Natural killer cell treated with Interleukin-12 subunit alpha and Interleukin-12 subunit beta and Interleukin-15 and Interleukin-18, amount 100 ng/mL, for 72 hours (primary cell): ENCODE data around the gene RHOT2. TPM values are rescaled to one million over a fixed set of nuclear protein-coding genes. Genes with fewer than 3 reads are reported as not detected.

Experiments used
- ATAC-seq, 2 donors: fragments of 150-1000 bp; cut with Tn5 transposase in 1 of 2; sonication (Bioruptor Pico), chemical (Tn5 transposase) in 1 of 2; 2 replicates each; pipeline ENCODE4 v1.10.0; 2021
- DNase-seq: peaks from one replicate; pipeline ENCODE4 v3.0.0; 2022; ENCODE audit warnings: low spot score
- H3K27ac Mint-ChIP-seq, 2 donors: 1 replicate in 1 of 2; 2 replicates in 1 of 2; pipeline ENCODE4 v1.8.0; 2022; ENCODE audit warnings: mixed read lengths in 2 of 2, mild to moderate bottlenecking in 1 of 2, moderate library complexity in 1 of 2
- H3K27me3 Mint-ChIP-seq, 2 donors: 1 replicate in 1 of 2; 2 replicates in 1 of 2; pipeline ENCODE4 v1.8.0; 2022; ENCODE audit warnings: mixed read lengths in 2 of 2
- H3K36me3 Mint-ChIP-seq: one replicate; pipeline ENCODE4 v1.8.0; 2022; ENCODE audit warnings: mixed read lengths
- H3K4me1 Mint-ChIP-seq, 2 donors: 1 replicate in 1 of 2; 2 replicates in 1 of 2; pipeline ENCODE4 v1.8.0; 2022; ENCODE audit warnings: low read depth in 2 of 2, mixed read lengths in 2 of 2, mild to moderate bottlenecking in 1 of 2
- H3K4me3 Mint-ChIP-seq: one replicate; pipeline ENCODE4 v1.8.0; 2022; ENCODE audit warnings: mixed read lengths
- H3K9me3 Mint-ChIP-seq: 2 replicates; pipeline ENCODE4 v1.8.0; 2022; ENCODE audit warnings: mixed read lengths
- total RNA-seq, 2 donors: library from RNA; stranded (reverse); gene quantifications; one replicate each; pipeline ENCODE4 v1.2.3, GENCODE V29; 2022

Gene RHOT2
- total RNA-seq, 2 donors from 2014 or later: 171 to 259 TPM

GRCh38 chr16:674968-675883, 7.3 kb downstream of the RHOT2 start, which contains the start of gene RHBDL1:
Gene RHBDL1, plus strand, starts transcription at chr16:675671. Its CDS starts 120 bp downstream, at chr16:675791.
- Mint-ChIP-seq H3K4me1 (peaks cover 9% of the 10 kb centered on the region in 2 donors), H3K27me3 (no peaks in the 10 kb centered on the region), H3K27ac (no peak within 1 kb of the TSS), H3K9me3 (no peaks in the 10 kb centered on the region), H3K4me3 (peak within 1 kb of the TSS; percentile 34), H3K36me3 (no peaks in the 10 kb centered on the region)
- no peak for ATAC-seq
- no peak for DNase-seq

GRCh38 chr16:675884-676564, 8.1 kb downstream of the RHOT2 start:
- DNase-seq (no peak), ATAC-seq (no peak)
- no peak overlapping the region for H3K27ac Mint-ChIP-seq
- peaks cover 9 to 11% of the 10 kb centered on the region in 2 donors for H3K4me1 Mint-ChIP-seq
- H3K27me3 Mint-ChIP-seq: no peaks in the 10 kb centered on the region
- no peaks in the 10 kb centered on the region for H3K36me3 Mint-ChIP-seq
- no peak overlapping the region for H3K4me3 Mint-ChIP-seq
- no peaks in the 10 kb centered on the region for H3K9me3 Mint-ChIP-seq

GRCh38 chr16:676565-676902, 8.6 kb downstream of the RHOT2 start:
- DNase-seq: no peak
- peaks cover 9 to 14% of the 10 kb centered on the region in 2 donors for H3K4me1 Mint-ChIP-seq
- H3K36me3 Mint-ChIP-seq: no peaks in the 10 kb centered on the region
- ATAC-seq: no peak
- no peaks in the 10 kb centered on the region for H3K9me3 Mint-ChIP-seq
- H3K27me3 Mint-ChIP-seq: no peaks in the 10 kb centered on the region
- no peak overlapping the region for H3K4me3 Mint-ChIP-seq
- H3K27ac Mint-ChIP-seq: no peak overlapping the region

GRCh38 chr16:676913-677312, 9.0 kb downstream of the RHOT2 start:
- H3K27me3 Mint-ChIP-seq: no peaks in the 10 kb centered on the region
- H3K4me3 Mint-ChIP-seq: no peak overlapping the region
- ATAC-seq (no peak), DNase-seq (no peak)
- H3K27ac Mint-ChIP-seq: no peak overlapping the region
- no peaks in the 10 kb centered on the region for H3K36me3 Mint-ChIP-seq
- H3K9me3 Mint-ChIP-seq: no peaks in the 10 kb centered on the region
- H3K4me1 Mint-ChIP-seq: peaks cover 9 to 17% of the 10 kb centered on the region in 2 donors

- Mint-ChIP-seq H3K36me3 (no peaks in the 10 kb centered on the region), H3K9me3 (no peaks in the 10 kb centered on the region), H3K4me3 (no peak overlapping the region), H3K27me3 (no peaks in the 10 kb centered on the region), H3K27ac (no peak overlapping the region), H3K4me1 (peaks cover 12 to 17% of the 10 kb centered on the region in 2 donors)
- DNase-seq (no peak), ATAC-seq (no peak)
Measured at GRCh38 chr16:677316-678190, 9.6 kb downstream of the RHOT2 start.

- H3K4me3 Mint-ChIP-seq: no peak overlapping the region
- ATAC-seq: no peak
Measured at GRCh38 chr16:678209-678857, 10.4 kb downstream of the RHOT2 start.

GRCh38 chr16:678858-679813, 11.2 kb downstream of the RHOT2 start:
- ATAC-seq (peak; percentile 7 to 28), DNase-seq (no peak)
- Mint-ChIP-seq H3K4me3 (peak overlapping the region; percentile 81), H3K9me3 (no peaks in the 10 kb centered on the region), H3K27me3 (no peaks in the 10 kb centered on the region), H3K36me3 (no peaks in the 10 kb centered on the region), H3K4me1 (peaks cover 13 to 17% of the 10 kb centered on the region in 2 donors), H3K27ac (no peak overlapping the region)

More at GRCh38 chr16:678209-678857, 10.4 kb downstream of the RHOT2 start:
- no peak for DNase-seq
- H3K9me3 Mint-ChIP-seq: no peaks in the 10 kb centered on the region
- peaks cover 13 to 17% of the 10 kb centered on the region in 2 donors for H3K4me1 Mint-ChIP-seq
- no peaks in the 10 kb centered on the region for H3K36me3 Mint-ChIP-seq
- no peak overlapping the region for H3K27ac Mint-ChIP-seq
- H3K27me3 Mint-ChIP-seq: no peaks in the 10 kb centered on the region

DNA sequence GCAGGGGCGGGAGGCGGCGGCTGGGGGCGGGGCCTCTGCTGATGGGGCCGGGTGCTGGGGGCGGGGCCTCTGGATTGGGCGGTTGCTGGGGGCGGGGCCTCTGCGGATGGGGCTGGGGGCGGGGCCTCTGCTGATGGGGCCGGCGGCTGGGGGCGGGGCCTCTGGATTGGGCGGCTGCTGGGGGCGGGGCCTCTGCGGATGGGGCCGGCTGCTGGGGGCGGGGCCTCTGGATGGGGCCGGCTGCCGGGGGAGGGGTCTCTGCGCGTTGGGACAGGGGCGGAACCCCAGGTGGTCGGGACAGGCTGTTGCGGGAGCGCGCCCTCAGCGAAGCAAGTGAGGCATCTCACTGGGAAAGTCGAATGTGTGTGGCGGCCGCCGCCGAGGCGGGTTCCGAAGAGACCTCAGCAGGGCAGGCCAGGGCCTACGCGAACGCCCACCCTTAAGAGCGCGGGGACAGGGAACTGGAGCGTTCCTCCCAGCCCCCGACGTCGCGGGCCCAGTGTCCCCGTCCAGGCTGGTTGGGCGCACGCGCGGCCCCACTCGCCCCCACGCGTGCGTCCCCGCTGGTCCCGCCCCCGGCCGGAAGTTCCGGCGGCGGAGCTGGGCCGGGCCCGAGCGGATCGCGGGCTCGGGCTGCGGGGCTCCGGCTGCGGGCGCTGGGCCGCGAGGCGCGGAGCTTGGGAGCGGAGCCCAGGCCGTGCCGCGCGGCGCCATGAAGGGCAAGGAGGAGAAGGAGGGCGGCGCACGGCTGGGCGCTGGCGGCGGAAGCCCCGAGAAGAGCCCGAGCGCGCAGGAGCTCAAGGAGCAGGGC, 12.1 kb downstream of the RHOT2 start, which contains the start of gene STUB1:
Gene STUB1, plus strand, starts transcription at position 597 of the 811 bp plus-strand sequence. Its CDS starts 116 bp downstream, at position 713.
- Mint-ChIP-seq H3K27me3 (no peaks in the 10 kb centered on the region), H3K9me3 (no peaks in the 10 kb centered on the region), H3K27ac (peak within 1 kb of the TSS in 1 of 2 donors; percentile 28), H3K36me3 (no peaks in the 10 kb centered on the region), H3K4me3 (peak within 1 kb of the TSS; percentile 81), H3K4me1 (peaks cover 13 to 14% of the 10 kb centered on the region in 2 donors)
- ATAC-seq (peak; percentile 71 to 86), DNase-seq (peak; percentile 92)

- DNase-seq (no peak), ATAC-seq (peak in 1 of 2 donors; percentile 0)
- Mint-ChIP-seq H3K4me1 (peaks cover 11 to 13% of the 10 kb centered on the region in 2 donors), H3K27ac (peak overlapping the region in 1 of 2 donors; percentile 28), H3K27me3 (no peaks in the 10 kb centered on the region), H3K9me3 (no peaks in the 10 kb centered on the region), H3K36me3 (no peaks in the 10 kb centered on the region), H3K4me3 (peak overlapping the region; percentile 81)
Measured at GRCh38 chr16:680625-680945, 12.7 kb downstream of the RHOT2 start.

GRCh38 chr16:680967-681745, 13.2 kb downstream of the RHOT2 start:
- Mint-ChIP-seq H3K9me3 (no peaks in the 10 kb centered on the region), H3K4me3 (peak overlapping the region; percentile 81), H3K27ac (peak overlapping the region in 1 of 2 donors; percentile 28), H3K27me3 (no peaks in the 10 kb centered on the region), H3K4me1 (peaks cover 11 to 13% of the 10 kb centered on the region in 2 donors), H3K36me3 (no peaks in the 10 kb centered on the region)
- ATAC-seq: no peak
- no peak for DNase-seq

DNA sequence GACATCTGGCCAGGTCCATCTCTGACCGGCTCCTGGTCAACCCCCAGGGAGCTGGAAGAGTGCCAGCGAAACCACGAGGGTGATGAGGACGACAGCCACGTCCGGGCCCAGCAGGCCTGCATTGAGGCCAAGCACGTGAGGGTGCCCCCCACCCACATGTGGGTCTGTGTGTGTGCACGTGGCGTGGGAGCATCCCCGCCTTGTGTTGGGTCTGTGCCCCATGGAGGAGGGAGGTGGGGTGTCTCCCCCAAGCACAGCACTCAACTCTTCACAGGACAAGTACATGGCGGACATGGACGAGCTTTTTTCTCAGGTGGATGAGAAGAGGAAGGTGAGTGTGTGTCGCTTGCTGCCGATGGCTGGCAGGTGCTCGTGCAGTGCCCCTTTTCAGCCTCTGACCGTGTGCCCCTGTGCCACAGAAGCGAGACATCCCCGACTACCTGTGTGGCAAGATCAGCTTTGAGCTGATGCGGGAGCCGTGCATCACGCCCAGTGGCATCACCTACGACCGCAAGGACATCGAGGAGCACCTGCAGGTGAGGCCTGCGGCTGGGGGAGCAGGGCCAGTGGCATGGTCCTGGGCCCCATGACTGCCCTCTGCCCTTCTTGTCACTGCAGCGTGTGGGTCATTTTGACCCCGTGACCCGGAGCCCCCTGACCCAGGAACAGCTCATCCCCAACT, 14.0 kb downstream of the RHOT2 start:
- peaks cover 11 to 13% of the 10 kb centered on the region in 2 donors for H3K4me1 Mint-ChIP-seq
- H3K27ac Mint-ChIP-seq: no peak overlapping the region
- no peak for ATAC-seq

More for the DNA sequence above, 14.0 kb downstream of the RHOT2 start:
- no peak for DNase-seq
- Mint-ChIP-seq H3K27me3 (no peaks in the 10 kb centered on the region), H3K9me3 (no peaks in the 10 kb centered on the region), H3K36me3 (no peaks in the 10 kb centered on the region), H3K4me3 (peak overlapping the region; percentile 81)
